A172 (cell line): ENCODE data around the gene GLIPR2. TPM values are rescaled to one million over a fixed set of nuclear protein-coding genes. Genes with fewer than 3 reads are reported as not detected.
"Not testable (repeated sequence)": the region's sequence is repeated elsewhere in the genome, so short reads cannot be mapped to it uniquely, and the experiment has no call there.

Experiments used
- DNase-seq: peaks from one replicate; pipeline ENCODE4 v3.0.0-alpha.2; 2015; ENCODE audit warnings: low spot score
- total RNA-seq: library from RNA; depleted of rRNA; stranded (reverse); fragments of >200 nt; shearing (Covaris generic); gene quantifications from 2 replicates; pipeline ENCODE4 v1.2.3, GENCODE V29; 2014; rRNA removed

Gene GLIPR2
- 17.6 and 24.3 TPM in 2 replicates for total RNA-seq

DNA sequence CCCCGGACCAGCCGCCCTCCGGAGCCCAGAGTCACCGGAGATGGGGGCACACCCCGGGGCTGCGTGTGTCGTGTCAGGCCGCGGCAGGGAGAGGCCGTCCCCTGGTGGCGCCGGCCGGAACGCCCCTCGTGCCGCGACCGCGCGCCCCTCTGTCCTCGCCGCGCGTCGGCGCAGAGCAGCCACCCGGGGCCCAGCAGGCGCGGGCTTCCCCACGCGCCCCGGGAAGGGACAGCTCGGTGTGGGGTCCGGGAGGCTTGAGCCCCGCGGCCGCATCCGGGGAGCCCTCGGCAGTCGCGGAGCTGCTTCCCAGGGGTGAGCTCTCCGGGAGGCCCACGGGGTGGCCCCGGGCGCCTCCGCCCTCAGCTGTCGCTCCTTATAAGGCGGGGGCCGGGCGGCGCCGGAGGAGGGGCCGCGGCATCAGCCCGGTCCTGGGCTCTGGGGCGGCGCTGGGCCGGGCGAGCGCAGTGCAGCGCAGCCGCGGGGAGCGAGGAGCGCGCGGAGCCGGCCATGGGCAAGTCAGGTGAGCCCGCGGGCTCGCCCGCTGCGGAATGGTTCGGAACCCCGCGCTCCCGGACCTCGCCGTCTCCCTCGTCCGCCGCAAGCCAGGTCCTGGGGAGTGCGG is at the start of gene GLIPR2:
Gene GLIPR2, plus strand, starts transcription at position 462 of the 622 bp plus-strand sequence. Its CDS starts 46 bp downstream, at position 508.
- peak; percentile 37 for DNase-seq

GRCh38 chr9:36087054-36087453 is 49.5 kb upstream of the GLIPR2 start:
- DNase-seq, result not testable (repeated sequence)

- no peak for DNase-seq
Observed at GRCh38 chr9:36088020-36088419, 48.5 kb upstream of the GLIPR2 start.

GRCh38 chr9:36091026-36091953 is 45.2 kb upstream of the GLIPR2 start:
- peak; percentile 71 for DNase-seq

- DNase-seq, result no peak
Observed at GRCh38 chr9:36092014-36092413, 44.5 kb upstream of the GLIPR2 start.

DNA sequence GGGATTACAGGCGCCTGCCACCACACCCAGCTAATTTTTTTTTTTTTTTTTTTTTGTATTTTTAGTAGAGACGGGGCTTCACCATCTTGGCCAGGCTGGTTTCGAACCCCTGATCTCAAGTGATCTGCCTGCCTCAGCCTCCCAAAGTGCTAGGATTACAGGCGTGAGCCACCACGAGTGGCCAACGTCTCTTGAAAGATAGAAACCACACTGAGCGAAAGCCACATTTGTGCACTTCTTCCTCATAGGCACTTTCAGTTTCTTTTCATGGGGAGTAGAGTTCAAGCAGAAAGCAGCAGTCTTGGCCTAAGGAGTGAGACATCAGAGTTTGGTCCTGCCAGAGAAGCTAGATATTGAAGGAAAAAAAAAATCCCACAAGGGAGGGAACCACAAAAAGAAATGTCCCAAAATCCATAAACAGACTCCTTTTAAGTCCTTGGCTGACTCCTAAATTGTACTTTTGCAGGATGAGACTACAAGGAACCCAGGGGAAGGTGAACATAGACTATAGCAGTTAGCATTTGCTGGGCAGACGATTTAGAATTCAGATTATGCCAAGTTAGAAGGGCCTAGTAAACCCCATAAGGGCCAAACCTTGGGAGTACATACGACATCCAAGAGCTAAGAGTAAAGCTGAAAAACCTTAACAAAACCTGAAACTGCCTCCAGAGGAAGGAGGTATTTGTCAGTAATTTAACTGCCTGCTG is 43.9 kb upstream of the GLIPR2 start:
- DNase-seq, result no peak

GRCh38 chr9:36093384-36093783 is 43.1 kb upstream of the GLIPR2 start:
- DNase-seq, result no peak

DNA sequence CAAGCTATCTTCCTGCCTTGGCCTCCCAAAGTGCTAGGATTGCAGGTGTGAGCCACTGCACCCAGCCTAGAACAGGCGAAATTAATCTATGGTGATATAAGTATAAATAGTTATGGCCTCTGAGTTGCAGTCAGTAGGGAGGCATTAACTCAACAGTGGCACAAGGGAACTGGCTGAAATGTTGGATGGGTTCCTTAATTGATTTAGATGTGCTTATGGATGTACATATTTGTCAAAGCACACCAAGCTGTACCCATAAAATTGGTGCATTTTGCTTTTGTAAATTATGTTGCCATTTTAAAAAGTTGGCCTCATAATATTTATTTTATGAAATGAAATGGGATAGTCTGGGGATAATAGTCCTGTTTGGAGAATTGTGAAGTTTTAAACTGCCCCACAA is 36.8 kb upstream of the GLIPR2 start:
- DNase-seq, result no peak

GRCh38 chr9:36100532-36100931 is 36.0 kb upstream of the GLIPR2 start:
- peak; percentile 64 for DNase-seq

GRCh38 chr9:36101916-36102741 is 34.4 kb upstream of the GLIPR2 start:
- DNase-seq, result peak; percentile 99

- DNase-seq, result peak; percentile 87
Observed at GRCh38 chr9:36102742-36103495, 33.6 kb upstream of the GLIPR2 start.

DNA sequence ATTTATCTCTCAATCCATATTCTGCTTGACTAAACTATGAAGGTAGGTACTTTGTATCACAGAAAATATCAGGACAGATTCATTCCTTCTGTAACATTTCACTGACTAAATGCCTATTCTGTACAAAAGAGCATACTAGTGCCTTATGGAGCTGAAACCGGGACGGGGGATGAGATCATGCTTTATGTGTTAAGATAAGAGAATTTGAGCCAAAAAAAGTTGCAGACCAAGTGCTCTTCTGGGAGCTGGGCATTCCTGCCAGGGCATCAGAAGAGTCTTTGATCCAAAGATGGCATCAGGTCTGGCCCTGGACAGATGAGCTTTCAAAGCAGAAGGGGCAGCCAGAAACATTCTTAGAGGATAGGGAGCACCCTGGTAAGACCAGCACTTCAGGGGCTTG is 27.5 kb upstream of the GLIPR2 start:
- no peak for DNase-seq

GRCh38 chr9:36110434-36110833 is 26.1 kb upstream of the GLIPR2 start:
- DNase-seq, result no peak

- no peak for DNase-seq
Observed at GRCh38 chr9:36112516-36112915, 24.0 kb upstream of the GLIPR2 start.

DNA sequence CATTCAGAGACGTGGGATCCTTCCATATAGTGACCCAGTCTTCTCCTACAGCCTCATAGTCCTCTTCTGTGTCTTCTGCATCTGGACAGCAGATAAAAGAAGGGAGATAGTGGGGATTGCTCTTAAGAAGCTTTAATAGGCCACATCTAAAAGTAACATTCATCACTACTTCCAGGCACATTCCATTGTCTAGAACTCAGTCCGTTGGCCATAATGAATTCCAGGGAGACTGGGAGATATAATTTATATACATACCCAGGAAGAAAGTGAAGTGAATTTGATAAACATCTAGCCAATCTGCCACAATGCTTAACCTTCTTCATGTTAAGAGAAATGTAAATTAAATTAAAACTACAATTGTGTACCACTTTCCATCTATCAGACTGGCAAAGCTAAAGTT is 22.5 kb upstream of the GLIPR2 start:
- no peak for DNase-seq

DNA sequence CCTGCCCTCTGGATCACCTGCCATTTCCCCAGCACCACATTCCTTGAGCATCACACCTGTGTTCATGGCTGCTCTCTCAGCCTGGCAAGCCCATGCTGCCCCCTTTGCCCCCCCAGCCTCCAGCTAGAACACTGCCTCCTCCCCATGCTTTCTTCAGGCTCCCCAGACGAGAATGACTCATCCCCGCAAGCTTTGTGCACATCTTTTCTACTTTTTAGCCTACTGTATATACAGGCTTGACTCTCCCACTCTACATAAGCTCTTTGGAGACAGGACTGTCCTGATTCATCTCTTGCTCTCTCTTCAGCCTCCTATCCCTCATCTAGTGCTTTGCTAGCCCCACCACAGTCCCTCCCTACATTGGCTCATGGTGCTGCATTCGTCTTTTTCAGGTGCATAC is 19.9 kb upstream of the GLIPR2 start:
- DNase-seq, result no peak

- no peak for DNase-seq
Observed at GRCh38 chr9:36118201-36118600, 18.3 kb upstream of the GLIPR2 start.

DNA sequence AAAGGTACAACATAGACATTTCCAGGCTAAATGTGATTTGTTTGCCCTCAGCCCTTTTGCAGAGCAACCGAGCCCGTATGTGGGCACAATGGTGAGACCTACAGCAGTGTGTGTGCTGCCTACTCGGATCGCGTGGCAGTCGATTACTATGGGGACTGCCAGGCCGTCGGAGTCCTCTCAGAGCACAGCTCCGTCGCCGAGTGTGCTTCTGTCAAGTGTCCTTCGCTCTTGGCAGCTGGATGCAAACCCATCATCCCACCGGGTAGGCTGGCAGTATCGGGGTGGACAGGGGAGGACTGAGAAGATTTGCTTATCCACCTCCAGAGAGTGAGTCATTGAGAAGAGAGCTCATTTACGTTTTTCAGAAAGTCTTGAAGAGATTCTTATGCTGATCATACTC is 17.8 kb upstream of the GLIPR2 start:
- DNase-seq, result no peak

- DNase-seq, result no peak
Observed at GRCh38 chr9:36119476-36119875, 17.1 kb upstream of the GLIPR2 start.

- DNase-seq, result no peak
Observed at GRCh38 chr9:36120705-36121104, 15.8 kb upstream of the GLIPR2 start.

GRCh38 chr9:36121971-36122370 is 14.6 kb upstream of the GLIPR2 start:
- no peak for DNase-seq
